Mesendoderm (in vitro differentiated cells): ENCODE results near the gene UIMC1.

ENCODE experiments used
- DNase-seq: peaks from one replicate; pipeline ENCODE4 v3.0.0; 2013
- H2AK5ac ChIP-seq: 2 replicates; pipeline ENCODE4 v1.6.1; 2013; ENCODE audit warnings: low read length, inconsistent platforms
- H2BK120ac ChIP-seq: 2 replicates; pipeline ENCODE4 v1.6.1; 2013; ENCODE audit warnings: low read depth, mild to moderate bottlenecking, low read length, moderate library complexity, mixed read lengths
- H2BK15ac ChIP-seq: replicated peaks from 2 replicates; pipeline ENCODE4 v1.6.1; 2013; ENCODE audit warnings: low read depth, mild to moderate bottlenecking, moderate library complexity
- H2BK5ac ChIP-seq: 2 replicates; pipeline ENCODE4 v1.6.1; 2013; ENCODE audit warnings: low read length, inconsistent platforms
- H3K18ac ChIP-seq: 2 replicates; pipeline ENCODE4 v1.6.1; 2013; ENCODE audit warnings: mild to moderate bottlenecking, low read length, mixed read lengths
- H3K23ac ChIP-seq: one replicate; pipeline ENCODE4 v1.6.1; 2013; ENCODE audit warnings: low read length
- H3K27ac ChIP-seq: 2 replicates; pipeline ENCODE4 v1.5.1; 2013; ENCODE audit warnings: low read depth, mild to moderate bottlenecking, inconsistent platforms, low read length, moderate library complexity
- H3K27me3 ChIP-seq: 2 replicates; pipeline ENCODE4 v1.6.1; 2013; ENCODE audit warnings: low read length, control low read depth, mild to moderate bottlenecking, inconsistent platforms; ENCODE audit not compliant: insufficient read depth, poor library complexity
- H3K36me3 ChIP-seq: 2 replicates; pipeline ENCODE4 v1.6.1; 2013; ENCODE audit warnings: low read length, inconsistent platforms; ENCODE audit not compliant: control insufficient read depth, insufficient read depth
- H3K4ac ChIP-seq: one replicate; pipeline ENCODE4 v1.6.1; 2013; ENCODE audit warnings: low read depth, mild to moderate bottlenecking, low read length, moderate library complexity
- H3K4me1 ChIP-seq: 2 replicates; pipeline ENCODE4 v1.6.1; 2013; ENCODE audit warnings: low read depth, low read length, inconsistent platforms; ENCODE audit not compliant: control insufficient read depth
- H3K4me2 ChIP-seq: 2 replicates; pipeline ENCODE4 v1.6.1; 2013; ENCODE audit warnings: low read length
- H3K4me3 ChIP-seq: 2 replicates; pipeline ENCODE4 v1.5.1; 2013; ENCODE audit warnings: mild to moderate bottlenecking, low read length
- H3K56ac ChIP-seq: one replicate; pipeline ENCODE4 v1.6.1; 2013; ENCODE audit warnings: low read length
- H3K79me1 ChIP-seq: 2 replicates; pipeline ENCODE4 v1.6.1; 2013; ENCODE audit warnings: low read length, inconsistent platforms
- H3K79me2 ChIP-seq: 2 replicates; pipeline ENCODE4 v1.6.1; 2013; ENCODE audit warnings: mild to moderate bottlenecking, low read length; ENCODE audit not compliant: control insufficient read depth, insufficient read depth
- H3K9ac ChIP-seq: 2 replicates; pipeline ENCODE4 v1.6.1; 2013; ENCODE audit warnings: low read length, inconsistent platforms
- H4K5ac ChIP-seq: one replicate; pipeline ENCODE4 v1.6.1; 2013; ENCODE audit warnings: low read length
- H4K8ac ChIP-seq: one replicate; pipeline ENCODE4 v1.6.1; 2013; ENCODE audit warnings: low read depth, mild to moderate bottlenecking, control low read depth, low read length, moderate library complexity
- WGBS: extraction: QIAGEN DNeasy Blood & Tissue Kit; methylation state at CpG from one replicate; pipeline ENCODE4 v1.1.7; 2013; ENCODE audit warnings: low lambda C conversion rate, missing lambda C conversion rate; ENCODE audit not compliant: insufficient coverage; ENCODE audit errors: extremely low coverage; 5-methylcytosine and 5-hydroxymethylcytosine counted together

Gene UIMC1

GRCh38 chr5:176980818-176981217 lies 25.8 kb downstream of the UIMC1 start:
- Histone ChIP-seq H2BK120ac (no peak overlapping the region), H3K9ac (no peak overlapping the region), H4K8ac (no peak overlapping the region), H2BK5ac (no peak overlapping the region), H3K36me3 (peaks cover 3% of the 10 kb centered on the region), H3K56ac (no peak overlapping the region), H2BK15ac (no peak overlapping the region), H3K79me2 (peaks cover 1% of the 10 kb centered on the region), H3K4me1 (no peaks in the 10 kb centered on the region), H3K27me3 (no peaks in the 10 kb centered on the region), H4K5ac (no peak overlapping the region), H3K27ac (no peak overlapping the region), H3K79me1 (peaks cover 2% of the 10 kb centered on the region), H2AK5ac (no peak overlapping the region), H3K4me3 (no peak overlapping the region), H3K4me2 (no peak overlapping the region), H3K23ac (no peak overlapping the region), H3K4ac (no peak overlapping the region), H3K18ac (no peak overlapping the region)
- WGBS = no CpG with 5 or more reads among the region's 7 CpGs
- no peak for DNase-seq

GRCh38 chr5:176979669-176980068 lies 26.9 kb downstream of the UIMC1 start:
- Histone ChIP-seq H3K9ac (no peak overlapping the region), H3K4ac (no peak overlapping the region), H4K8ac (no peak overlapping the region), H3K18ac (no peak overlapping the region), H3K79me1 (peaks cover 2% of the 10 kb centered on the region), H3K23ac (no peak overlapping the region), H3K4me3 (no peak overlapping the region), H2AK5ac (no peak overlapping the region), H2BK5ac (no peak overlapping the region), H3K27me3 (no peaks in the 10 kb centered on the region), H3K79me2 (no peaks in the 10 kb centered on the region), H3K56ac (no peak overlapping the region), H4K5ac (no peak overlapping the region), H3K4me1 (no peaks in the 10 kb centered on the region), H3K36me3 (peaks cover 3% of the 10 kb centered on the region), H2BK120ac (no peak overlapping the region), H3K27ac (no peak overlapping the region), H2BK15ac (no peak overlapping the region), H3K4me2 (no peak overlapping the region)
- DNase-seq = no peak
- no CpG with 5 or more reads among the region's 3 CpGs for WGBS

GRCh38 chr5:176965633-176966032 lies 40.9 kb downstream of the UIMC1 start:
- no CpG with 5 or more reads among the region's 1 CpG for WGBS
- H4K8ac ChIP-seq = no peak overlapping the region
- H3K4me3 ChIP-seq = no peak overlapping the region
- H3K27me3 ChIP-seq = no peaks in the 10 kb centered on the region
- H2BK5ac ChIP-seq = no peak overlapping the region
- H3K18ac ChIP-seq = no peak overlapping the region
- H4K5ac ChIP-seq = no peak overlapping the region
- H2BK15ac ChIP-seq = no peak overlapping the region
- no peak overlapping the region for H3K23ac ChIP-seq
- H3K79me1 ChIP-seq = no peaks in the 10 kb centered on the region
- DNase-seq = no peak
- H3K9ac ChIP-seq = no peak overlapping the region
- H2AK5ac ChIP-seq = no peak overlapping the region
- peaks cover 6% of the 10 kb centered on the region for H3K36me3 ChIP-seq
- H2BK120ac ChIP-seq = no peak overlapping the region
- H3K4me2 ChIP-seq = no peak overlapping the region
- no peak overlapping the region for H3K56ac ChIP-seq
- no peaks in the 10 kb centered on the region for H3K79me2 ChIP-seq
- H3K4ac ChIP-seq = no peak overlapping the region
- H3K4me1 ChIP-seq = no peaks in the 10 kb centered on the region
- H3K27ac ChIP-seq = no peak overlapping the region

GRCh38 chr5:176959051-176959450 lies 47.5 kb downstream of the UIMC1 start:
- Histone ChIP-seq H3K4me1 (no peaks in the 10 kb centered on the region), H2AK5ac (no peak overlapping the region), H2BK15ac (no peak overlapping the region), H2BK120ac (no peak overlapping the region), H3K56ac (no peak overlapping the region), H3K27me3 (no peaks in the 10 kb centered on the region), H2BK5ac (no peak overlapping the region), H3K36me3 (peaks cover 4% of the 10 kb centered on the region), H3K18ac (no peak overlapping the region), H3K23ac (no peak overlapping the region), H4K5ac (no peak overlapping the region), H3K79me1 (no peaks in the 10 kb centered on the region), H3K27ac (no peak overlapping the region), H3K4me2 (no peak overlapping the region), H3K9ac (no peak overlapping the region), H4K8ac (no peak overlapping the region), H3K4ac (no peak overlapping the region), H3K79me2 (no peaks in the 10 kb centered on the region), H3K4me3 (no peak overlapping the region)
- peak; percentile 68 for DNase-seq
- WGBS = no CpG with 5 or more reads among the region's 3 CpGs

GRCh38 chr5:176956756-176957155 lies 49.8 kb downstream of the UIMC1 start:
- Histone ChIP-seq H4K5ac (no peak overlapping the region), H3K27ac (no peak overlapping the region), H3K18ac (no peak overlapping the region), H3K9ac (no peak overlapping the region), H2AK5ac (no peak overlapping the region), H3K27me3 (no peaks in the 10 kb centered on the region), H3K4me3 (no peak overlapping the region), H3K4ac (no peak overlapping the region), H2BK15ac (no peak overlapping the region), H3K23ac (no peak overlapping the region), H3K36me3 (peaks cover 5% of the 10 kb centered on the region), H3K79me2 (no peaks in the 10 kb centered on the region), H2BK5ac (no peak overlapping the region), H3K56ac (no peak overlapping the region), H4K8ac (no peak overlapping the region), H3K4me2 (no peak overlapping the region), H3K79me1 (no peaks in the 10 kb centered on the region), H2BK120ac (no peak overlapping the region), H3K4me1 (no peaks in the 10 kb centered on the region)
- DNase-seq = no peak
- WGBS = no CpG with 5 or more reads among the region's 1 CpG

GRCh38 chr5:176955895-176956294 lies 50.7 kb downstream of the UIMC1 start:
- Histone ChIP-seq H3K23ac (no peak overlapping the region), H3K79me1 (no peaks in the 10 kb centered on the region), H3K27me3 (no peaks in the 10 kb centered on the region), H3K4me1 (no peaks in the 10 kb centered on the region), H3K18ac (no peak overlapping the region), H3K79me2 (no peaks in the 10 kb centered on the region), H2BK15ac (no peak overlapping the region), H3K56ac (no peak overlapping the region), H2BK120ac (no peak overlapping the region), H3K4me2 (no peak overlapping the region), H3K4me3 (no peak overlapping the region), H3K9ac (no peak overlapping the region), H2AK5ac (no peak overlapping the region), H3K4ac (no peak overlapping the region), H3K36me3 (peaks cover 5% of the 10 kb centered on the region), H4K8ac (no peak overlapping the region), H2BK5ac (no peak overlapping the region), H3K27ac (no peak overlapping the region), H4K5ac (no peak overlapping the region)
- DNase-seq = no peak
